Measurements from ENCODE around the gene GPS2. TPM values are rescaled to one million over a fixed set of nuclear protein-coding genes. Genes with fewer than 3 reads are reported as not detected.
A peak's percentile ranks its signal among the peaks of the same experiment; 100 is the strongest.

Gene GPS2, protein sequence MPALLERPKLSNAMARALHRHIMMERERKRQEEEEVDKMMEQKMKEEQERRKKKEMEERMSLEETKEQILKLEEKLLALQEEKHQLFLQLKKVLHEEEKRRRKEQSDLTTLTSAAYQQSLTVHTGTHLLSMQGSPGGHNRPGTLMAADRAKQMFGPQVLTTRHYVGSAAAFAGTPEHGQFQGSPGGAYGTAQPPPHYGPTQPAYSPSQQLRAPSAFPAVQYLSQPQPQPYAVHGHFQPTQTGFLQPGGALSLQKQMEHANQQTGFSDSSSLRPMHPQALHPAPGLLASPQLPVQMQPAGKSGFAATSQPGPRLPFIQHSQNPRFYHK
- 10 to 100 TPM; 80.4 to 97.0 TPM for total RNA-seq

- H3K9me3 ChIP-seq: no peaks in the 10 kb centered on the region
- DNase-seq (ENCODE audit: low spot score): peak; percentile 93
- no peak for TF ChIP-seq CTCF (IDR thresholded peaks at IDR 0.05)
- H3K4me3 ChIP-seq: peak within 1 kb of the TSS; percentile 83 to 89
- H3K36me3 ChIP-seq: peaks cover 68% of the 10 kb centered on the region
- no peaks in the 10 kb centered on the region for H3K27me3 ChIP-seq
- H3K4me1 ChIP-seq: peaks cover 0 to 31% of the 10 kb centered on the region in 2 donors
- peak within 1 kb of the TSS; percentile 92 to 93 for H3K27ac ChIP-seq
Measured at GRCh38 chr17:7314719-7315569, at the start of gene GPS2. GPS2 (minus strand) TSS chr17:7315360; CDS start chr17:7315052, 308 bp downstream.

- Histone ChIP-seq H3K4me1 (no peaks in the 10 kb centered on the region), H3K36me3 (no peaks in the 10 kb centered on the region), H3K27me3 (no peaks in the 10 kb centered on the region), H3K27ac (no peak overlapping the region), H3K9me3 (no peaks in the 10 kb centered on the region), H3K4me3 (no peak overlapping the region)
- TF ChIP-seq CTCF (IDR thresholded peaks at IDR 0.05): no peak
- DNase-seq (ENCODE audit: low spot score): no peak
Measured at GRCh38 chr17:7363311-7363710, 48.2 kb upstream of the GPS2 start.

DNA sequence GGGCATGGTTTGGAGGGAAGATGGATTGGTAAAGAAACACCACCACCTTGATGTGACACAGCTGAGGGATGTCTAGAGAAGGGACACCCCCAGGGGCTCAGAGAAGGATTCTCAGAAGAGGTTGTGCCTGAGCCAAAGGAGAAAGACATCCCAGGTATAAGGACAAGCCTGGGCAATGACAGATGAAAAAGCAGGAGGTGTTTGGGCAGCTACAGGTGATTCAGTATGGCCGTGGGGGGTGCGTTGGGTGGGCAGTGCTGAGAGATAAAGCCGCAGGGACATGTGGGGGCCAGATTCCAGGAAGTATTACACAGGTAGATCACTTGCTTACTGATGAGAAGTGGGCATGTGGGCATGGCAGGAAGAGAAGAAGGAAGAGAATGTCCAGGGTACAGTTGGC is 46.7 kb upstream of the GPS2 start:
- Histone ChIP-seq H3K9me3 (no peaks in the 10 kb centered on the region), H3K27ac (no peak overlapping the region), H3K4me1 (no peaks in the 10 kb centered on the region), H3K4me3 (no peak overlapping the region), H3K27me3 (no peaks in the 10 kb centered on the region), H3K36me3 (no peaks in the 10 kb centered on the region)
- TF ChIP-seq CTCF (IDR thresholded peaks at IDR 0.05): no peak
- no peak for DNase-seq (ENCODE audit: low spot score)

GRCh38 chr17:7357381-7357780 is 42.2 kb upstream of the GPS2 start:
- H3K4me1 ChIP-seq: peaks cover 0 to 40% of the 10 kb centered on the region in 2 donors
- no peak overlapping the region for H3K4me3 ChIP-seq
- DNase-seq (ENCODE audit: low spot score): no peak
- no peaks in the 10 kb centered on the region for H3K36me3 ChIP-seq
- no peak for TF ChIP-seq CTCF (IDR thresholded peaks at IDR 0.05)
- H3K27me3 ChIP-seq: no peaks in the 10 kb centered on the region
- H3K9me3 ChIP-seq: no peaks in the 10 kb centered on the region
- no peak overlapping the region for H3K27ac ChIP-seq

GRCh38 chr17:7356756-7357155 is 41.6 kb upstream of the GPS2 start:
- peak overlapping the region in 1 of 2 donors; percentile 19 for H3K27ac ChIP-seq
- H3K27me3 ChIP-seq: no peaks in the 10 kb centered on the region
- peaks cover 0 to 42% of the 10 kb centered on the region in 2 donors for H3K4me1 ChIP-seq
- no peak overlapping the region for H3K4me3 ChIP-seq
- DNase-seq (ENCODE audit: low spot score): no peak
- no peaks in the 10 kb centered on the region for H3K9me3 ChIP-seq
- no peaks in the 10 kb centered on the region for H3K36me3 ChIP-seq
- no peak for TF ChIP-seq CTCF (IDR thresholded peaks at IDR 0.05)
